ENCODE data around the gene CUBN. TPM values are rescaled to one million over a fixed set of nuclear protein-coding genes. Genes with fewer than 3 reads are reported as not detected.

CUBN gene
- total RNA-seq = 10 to 100 TPM in 3 of 4 donors, 1 to 10 TPM in 1; 9.2 to 38.9 (median 25.4) TPM

DNA sequence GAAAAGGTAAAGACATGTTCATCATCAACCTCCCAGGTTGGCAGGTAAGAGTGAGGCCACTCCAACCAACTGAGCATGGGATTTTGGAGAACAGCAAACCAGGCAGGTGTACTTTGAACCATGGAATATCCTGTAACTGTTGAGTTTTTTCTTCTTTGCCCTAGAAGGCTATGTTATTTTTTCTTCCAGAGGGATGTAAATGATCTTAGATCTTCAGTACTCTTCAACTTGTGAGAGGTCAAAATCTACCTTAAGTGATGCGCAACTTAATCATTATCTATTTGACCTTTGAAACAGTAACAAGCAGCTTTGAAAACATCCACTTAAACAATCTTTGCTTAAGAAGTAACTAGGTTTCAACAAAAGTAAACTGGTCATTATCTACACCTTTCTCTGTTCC is at the start of gene CUBN:
CUBN (minus strand) TSS at position 71 of the 400 bp plus-strand sequence; CDS start at position 25, 46 bp downstream.
- Histone ChIP-seq H3K9me3 (no peaks in the 10 kb centered on the region), H3K4me1 (no peaks in the 10 kb centered on the region), H3K27ac (no peak within 1 kb of the TSS), H3K4me3 (no peak within 1 kb of the TSS), H3K36me3 (no peaks in the 10 kb centered on the region), H3K27me3 (no peaks in the 10 kb centered on the region)
- 97 to 98% methylated on average over 1 of the region's 1 CpG for WGBS, 2 donors
- TF ChIP-seq EP300 (IDR thresholded peaks at IDR 0.05) (no peak), POLR2A (IDR thresholded peaks at IDR 0.05) (no peak)
- TF ChIP-seq, protein P1, sequence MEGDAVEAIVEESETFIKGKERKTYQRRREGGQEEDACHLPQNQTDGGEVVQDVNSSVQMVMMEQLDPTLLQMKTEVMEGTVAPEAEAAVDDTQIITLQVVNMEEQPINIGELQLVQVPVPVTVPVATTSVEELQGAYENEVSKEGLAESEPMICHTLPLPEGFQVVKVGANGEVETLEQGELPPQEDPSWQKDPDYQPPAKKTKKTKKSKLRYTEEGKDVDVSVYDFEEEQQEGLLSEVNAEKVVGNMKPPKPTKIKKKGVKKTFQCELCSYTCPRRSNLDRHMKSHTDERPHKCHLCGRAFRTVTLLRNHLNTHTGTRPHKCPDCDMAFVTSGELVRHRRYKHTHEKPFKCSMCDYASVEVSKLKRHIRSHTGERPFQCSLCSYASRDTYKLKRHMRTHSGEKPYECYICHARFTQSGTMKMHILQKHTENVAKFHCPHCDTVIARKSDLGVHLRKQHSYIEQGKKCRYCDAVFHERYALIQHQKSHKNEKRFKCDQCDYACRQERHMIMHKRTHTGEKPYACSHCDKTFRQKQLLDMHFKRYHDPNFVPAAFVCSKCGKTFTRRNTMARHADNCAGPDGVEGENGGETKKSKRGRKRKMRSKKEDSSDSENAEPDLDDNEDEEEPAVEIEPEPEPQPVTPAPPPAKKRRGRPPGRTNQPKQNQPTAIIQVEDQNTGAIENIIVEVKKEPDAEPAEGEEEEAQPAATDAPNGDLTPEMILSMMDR (IDR thresholded peaks at IDR 0.05) = no peak
- DNase-seq (ENCODE audit: low spot score in 2 of 2) = no peak

DNA sequence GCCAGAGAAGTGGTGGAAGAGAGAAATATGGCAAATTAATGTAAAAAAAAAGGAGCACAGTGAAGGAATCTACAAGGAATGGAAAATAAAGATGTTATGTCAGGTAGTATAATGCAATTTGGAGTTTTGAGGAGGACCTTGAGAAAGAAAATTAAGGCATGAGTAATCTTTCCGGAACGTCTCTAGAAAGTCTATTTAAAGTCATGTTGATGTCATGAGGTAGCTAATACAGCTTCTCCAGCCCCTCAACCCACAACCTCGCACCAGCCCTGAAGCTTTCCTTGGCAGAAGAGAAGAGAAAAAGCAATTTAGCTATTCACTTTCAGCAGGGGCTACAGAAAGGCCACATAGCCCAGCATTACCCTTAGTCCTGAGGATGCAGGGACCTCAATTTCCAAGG is 49.4 kb upstream of the CUBN start:
- no peak for DNase-seq (ENCODE audit: low spot score in 2 of 2)
- 74 to 76% methylated on average over 3 of the region's 3 CpGs for WGBS, 2 donors
- Histone ChIP-seq H3K27me3 (no peaks in the 10 kb centered on the region), H3K36me3 (no peaks in the 10 kb centered on the region), H3K4me3 (no peak overlapping the region), H3K27ac (no peak overlapping the region), H3K4me1 (peaks cover 0 to 28% (median 3%) of the 10 kb centered on the region in 4 donors), H3K9me3 (no peaks in the 10 kb centered on the region)
- TF ChIP-seq, protein P1 (IDR thresholded peaks at IDR 0.05) = no peak
- TF ChIP-seq POLR2A (IDR thresholded peaks at IDR 0.05) (no peak), EP300 (IDR thresholded peaks at IDR 0.05) (no peak)

DNA sequence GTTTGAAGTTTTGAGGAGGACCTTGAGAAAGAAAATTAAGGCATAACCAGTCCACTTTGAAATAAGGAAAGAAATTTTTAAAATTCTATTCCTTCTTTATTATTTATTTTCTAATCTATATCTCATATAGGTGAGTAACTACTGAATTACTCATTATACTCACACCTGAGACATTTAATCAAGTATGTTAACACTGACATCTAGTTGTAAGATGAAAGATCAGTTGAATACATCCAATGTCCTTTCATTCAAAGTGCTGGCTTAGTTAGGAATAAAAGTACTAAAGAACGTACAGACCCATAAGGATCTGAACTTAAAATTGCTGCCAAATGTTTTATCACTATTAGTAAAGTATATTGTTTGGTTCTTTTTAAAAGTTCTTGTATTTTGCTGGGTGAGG is 48.4 kb upstream of the CUBN start:
- Histone ChIP-seq H3K27ac (no peak overlapping the region), H3K36me3 (no peaks in the 10 kb centered on the region), H3K9me3 (no peaks in the 10 kb centered on the region), H3K4me1 (peaks cover 0 to 28% (median 3%) of the 10 kb centered on the region in 4 donors), H3K4me3 (no peak overlapping the region), H3K27me3 (no peaks in the 10 kb centered on the region)
- TF ChIP-seq EP300 (IDR thresholded peaks at IDR 0.05) = no peak
- no peak for TF ChIP-seq POLR2A (IDR thresholded peaks at IDR 0.05)
- TF ChIP-seq, protein P1 (IDR thresholded peaks at IDR 0.05) = no peak
- 97 to 98% methylated on average over 1 of the region's 1 CpG for WGBS, 2 donors
- DNase-seq (ENCODE audit: low spot score in 2 of 2) = no peak

DNA sequence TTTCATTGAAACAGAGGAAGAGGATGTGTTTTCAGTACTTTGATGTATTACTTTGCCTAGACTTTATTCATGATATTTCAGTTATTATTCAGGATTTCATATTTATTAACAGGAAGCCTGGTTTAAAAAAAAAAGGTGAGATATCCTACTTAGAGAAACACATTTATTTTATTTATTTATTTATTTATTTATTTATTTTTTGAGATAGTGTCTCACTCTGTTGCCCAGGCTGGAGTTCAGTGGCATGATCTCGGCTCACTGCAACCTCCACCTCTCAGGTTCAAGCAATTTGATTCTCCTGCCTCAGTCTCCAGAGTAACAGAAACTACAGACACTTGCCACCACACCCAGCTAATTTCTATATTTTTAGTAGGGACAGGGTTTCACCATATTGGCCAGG is 47.4 kb upstream of the CUBN start:
- Histone ChIP-seq H3K4me1 (peaks cover 0 to 28% (median 3%) of the 10 kb centered on the region in 4 donors), H3K4me3 (no peak overlapping the region), H3K36me3 (no peaks in the 10 kb centered on the region), H3K27ac (no peak overlapping the region), H3K9me3 (no peaks in the 10 kb centered on the region), H3K27me3 (no peaks in the 10 kb centered on the region)
- no peak for DNase-seq (ENCODE audit: low spot score in 2 of 2)
- TF ChIP-seq, protein P1 (IDR thresholded peaks at IDR 0.05) = no peak
- no peak for TF ChIP-seq EP300 (IDR thresholded peaks at IDR 0.05)
- no peak for TF ChIP-seq POLR2A (IDR thresholded peaks at IDR 0.05)
- WGBS, 2 donors = 100% methylated on average over 1 of the region's 1 CpG

DNA sequence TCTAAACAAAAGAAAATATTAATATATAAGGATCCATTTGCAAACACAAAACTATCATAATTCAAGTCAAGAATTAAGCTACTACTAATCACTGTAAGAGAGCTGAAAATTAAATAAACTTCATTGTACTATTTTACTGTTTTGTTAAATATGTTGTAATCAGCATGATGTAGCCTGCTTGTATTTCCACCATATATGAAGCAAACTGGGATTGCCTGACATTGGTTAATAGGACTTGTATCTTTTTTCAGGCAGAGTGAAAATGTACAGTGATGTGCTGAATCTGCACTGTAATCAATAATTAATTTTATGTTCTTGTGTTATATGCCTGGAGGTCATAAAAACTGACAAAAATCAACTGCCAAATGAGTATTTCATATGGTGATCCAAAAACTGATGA is 46.5 kb upstream of the CUBN start:
- peak overlapping the region in 1 of 4 donors; percentile 20 for H3K4me3 ChIP-seq
- H3K9me3 ChIP-seq = no peaks in the 10 kb centered on the region
- no peaks in the 10 kb centered on the region for H3K36me3 ChIP-seq
- peaks cover 0 to 28% (median 3%) of the 10 kb centered on the region in 4 donors for H3K4me1 ChIP-seq
- peak overlapping the region in 2 of 4 donors; percentile 11 to 75 for H3K27ac ChIP-seq
- no peak for TF ChIP-seq EP300 (IDR thresholded peaks at IDR 0.05)
- TF ChIP-seq, protein P1 (IDR thresholded peaks at IDR 0.05) = no peak
- TF ChIP-seq POLR2A (IDR thresholded peaks at IDR 0.05) = no peak
- no peaks in the 10 kb centered on the region for H3K27me3 ChIP-seq
- DNase-seq (ENCODE audit: low spot score in 2 of 2) = no peak

Data from tibial nerve (tissue), 4 donors.